Measurements from ENCODE around the gene C1orf21.

Gene C1orf21

GRCh38 chr1:184669391-184669790 is 282.6 kb downstream of the C1orf21 start:
- no peak for DNase-seq

- no peak for DNase-seq
Measured at GRCh38 chr1:184672013-184672726, 285.3 kb downstream of the C1orf21 start.

- DNase-seq: no peak
Measured at GRCh38 chr1:184673305-184673704, 286.5 kb downstream of the C1orf21 start.

GRCh38 chr1:184677344-184677743 is 290.5 kb downstream of the C1orf21 start:
- no peak for DNase-seq
